ENCODE data around the gene SAP30BP. TPM values are rescaled to one million over a fixed set of nuclear protein-coding genes. Genes with fewer than 3 reads are reported as not detected.
A peak's percentile ranks its signal among the peaks of the same experiment; 100 is the strongest.

SAP30BP gene
- total RNA-seq, 1 experiment from 2014 or later, result 96.4 TPM

GRCh38 chr17:75672011-75672410 is 4.9 kb downstream of the SAP30BP start:
- no peaks in the 10 kb centered on the region for H3K27me3 Mint-ChIP-seq (ENCODE audit: unreplicated experiment)
- H3K27ac Mint-ChIP-seq (ENCODE audit: unreplicated experiment), result no peak overlapping the region
- no peaks in the 10 kb centered on the region for H3K9me3 Mint-ChIP-seq (ENCODE audit: low read depth, unreplicated experiment)
- H3K4me1 Mint-ChIP-seq (ENCODE audit: low read depth, unreplicated experiment), result peaks cover 9% of the 10 kb centered on the region
- intact Hi-C loops (cut with micrococcal nuclease; ENCODE audit: unreplicated experiment), result no loop called here
- no peak for DNase-seq
- CTCF ChIA-PET, result no interaction called here
- no peak for TF ChIP-seq CTCF (IDR thresholded peaks at IDR 0.05; ENCODE audit: unreplicated experiment)
- no TSS peak for BruUV-seq (replicated peaks)
- H3K36me3 Mint-ChIP-seq (ENCODE audit: insufficient read depth, unreplicated experiment), result peaks cover 31% of the 10 kb centered on the region
- H3K4me3 Mint-ChIP-seq (ENCODE audit: low read depth, unreplicated experiment), result no peak overlapping the region

- intact Hi-C loops (cut with micrococcal nuclease; ENCODE audit: unreplicated experiment), result no loop called here
- Mint-ChIP-seq H3K27ac (ENCODE audit: unreplicated experiment) (no peak overlapping the region), H3K4me3 (ENCODE audit: low read depth, unreplicated experiment) (no peak overlapping the region), H3K36me3 (ENCODE audit: insufficient read depth, unreplicated experiment) (peaks cover 35% of the 10 kb centered on the region), H3K27me3 (ENCODE audit: unreplicated experiment) (no peaks in the 10 kb centered on the region), H3K4me1 (ENCODE audit: low read depth, unreplicated experiment) (peaks cover 6% of the 10 kb centered on the region), H3K9me3 (ENCODE audit: low read depth, unreplicated experiment) (no peaks in the 10 kb centered on the region)
- BruUV-seq (replicated peaks), result no TSS peak
- CTCF ChIA-PET, result interaction anchor here (2.2 kb wide), 1 partner anchor 74 kb away, joined by 11 read pairs; no protein-coding TSS in a partner anchor
- DNase-seq, result no peak
- no peak for TF ChIP-seq CTCF (IDR thresholded peaks at IDR 0.05; ENCODE audit: unreplicated experiment)
Observed at GRCh38 chr17:75673487-75673886, 6.3 kb downstream of the SAP30BP start.

GRCh38 chr17:75676461-75676860 is 9.3 kb downstream of the SAP30BP start:
- H3K27me3 Mint-ChIP-seq (ENCODE audit: unreplicated experiment), result no peaks in the 10 kb centered on the region
- intact Hi-C loops (cut with micrococcal nuclease; ENCODE audit: unreplicated experiment), result loop anchor here (5.0 kb wide), 1 partner anchor 46 kb away; the partner anchor contains the start of gene ITGB4
- H3K9me3 Mint-ChIP-seq (ENCODE audit: low read depth, unreplicated experiment), result no peaks in the 10 kb centered on the region
- H3K36me3 Mint-ChIP-seq (ENCODE audit: insufficient read depth, unreplicated experiment), result peaks cover 59% of the 10 kb centered on the region
- no peak overlapping the region for H3K4me3 Mint-ChIP-seq (ENCODE audit: low read depth, unreplicated experiment)
- H3K4me1 Mint-ChIP-seq (ENCODE audit: low read depth, unreplicated experiment), result peaks cover 22% of the 10 kb centered on the region
- no TSS peak for BruUV-seq (replicated peaks)
- no peak overlapping the region for H3K27ac Mint-ChIP-seq (ENCODE audit: unreplicated experiment)
- no peak for DNase-seq
- no peak for TF ChIP-seq CTCF (IDR thresholded peaks at IDR 0.05; ENCODE audit: unreplicated experiment)
- CTCF ChIA-PET, result no interaction called here

- H3K4me3 Mint-ChIP-seq (ENCODE audit: low read depth, unreplicated experiment), result no peak overlapping the region
Observed at GRCh38 chr17:75679706-75680211, 12.6 kb downstream of the SAP30BP start.

More at GRCh38 chr17:75679706-75680211, 12.6 kb downstream of the SAP30BP start:
- CTCF ChIA-PET, result interaction anchor here (0.6 to 2.0 kb wide), 5 partner anchors 42 to 122 kb away, joined by 3 to 13 read pairs (median 3); partner anchors contain the start of gene ITGB4
- Mint-ChIP-seq H3K4me1 (ENCODE audit: low read depth, unreplicated experiment) (peaks cover 39% of the 10 kb centered on the region), H3K9me3 (ENCODE audit: low read depth, unreplicated experiment) (no peaks in the 10 kb centered on the region), H3K36me3 (ENCODE audit: insufficient read depth, unreplicated experiment) (peaks cover 43% of the 10 kb centered on the region), H3K27ac (ENCODE audit: unreplicated experiment) (peak overlapping the region; percentile 63), H3K27me3 (ENCODE audit: unreplicated experiment) (no peaks in the 10 kb centered on the region)
- intact Hi-C loops (cut with micrococcal nuclease; ENCODE audit: unreplicated experiment), result loop anchor here (5.0 kb wide), 1 partner anchor 43 kb away; the partner anchor contains the start of gene ITGB4
- BruUV-seq (replicated peaks), result no TSS peak
- DNase-seq, result peak; percentile 60
- no peak for TF ChIP-seq CTCF (IDR thresholded peaks at IDR 0.05; ENCODE audit: unreplicated experiment)

Data from Calu3 (cell line).